Inflammatory macrophage treated with lipopolysaccharide for 1 hour (primary cell): ENCODE data around the gene TRAF1.

Source experiments
- DNase-seq, 2 donors: peaks; one replicate each; pipeline ENCODE4 v3.0.0-alpha.2; 2020 to 2022

Gene TRAF1

GRCh38 chr9:120866651-120867050 lies 59.9 kb downstream of the TRAF1 start:
- DNase-seq = no peak

- no peak for DNase-seq
Measured at GRCh38 chr9:120865809-120866208, 60.8 kb downstream of the TRAF1 start.

GRCh38 chr9:120865176-120865575 lies 61.4 kb downstream of the TRAF1 start:
- DNase-seq = no peak

- DNase-seq = no peak
Measured at GRCh38 chr9:120864719-120865118, 61.9 kb downstream of the TRAF1 start.

DNA sequence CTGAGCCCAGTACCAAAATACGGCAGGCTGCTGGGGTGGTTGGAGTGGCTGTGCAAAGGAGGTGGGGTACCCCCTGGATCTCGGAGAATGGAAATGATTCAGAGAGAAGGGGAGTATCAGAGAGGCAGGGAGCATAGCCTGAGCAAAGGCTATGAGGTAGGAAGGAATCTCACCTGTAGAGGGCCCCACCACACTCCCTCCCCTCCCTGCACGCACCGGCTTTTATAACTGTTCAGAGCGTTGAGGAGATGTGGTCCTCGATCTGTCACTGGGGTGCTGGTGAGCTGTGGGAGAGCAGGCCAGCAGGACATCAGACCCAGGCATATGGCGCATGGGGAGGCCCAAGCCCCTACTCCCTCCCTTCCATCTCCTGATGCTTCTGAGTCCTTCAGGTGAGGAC lies 62.8 kb downstream of the TRAF1 start:
- DNase-seq = no peak

DNA sequence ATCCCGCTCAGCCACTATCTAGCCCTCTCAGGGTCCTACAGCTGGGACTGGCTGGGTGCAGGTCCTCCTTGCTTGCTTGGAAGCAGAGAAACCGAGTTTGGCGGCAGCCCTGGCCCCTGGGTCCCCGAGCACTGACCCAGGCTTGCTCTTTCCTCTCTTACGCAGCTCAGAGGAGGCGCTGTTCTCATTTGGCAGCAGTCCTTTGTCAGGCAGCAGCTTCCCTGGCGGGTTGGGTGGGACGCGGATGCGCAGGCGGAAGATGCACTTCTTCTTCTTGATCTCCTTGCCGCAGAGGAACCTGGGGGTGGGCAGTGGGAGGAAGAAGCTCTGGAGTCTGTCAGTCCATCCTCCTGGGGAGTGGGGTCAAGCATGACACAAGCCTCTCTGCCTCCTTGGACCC lies 64.1 kb downstream of the TRAF1 start:
- DNase-seq = peak; percentile 25 to 53

DNA sequence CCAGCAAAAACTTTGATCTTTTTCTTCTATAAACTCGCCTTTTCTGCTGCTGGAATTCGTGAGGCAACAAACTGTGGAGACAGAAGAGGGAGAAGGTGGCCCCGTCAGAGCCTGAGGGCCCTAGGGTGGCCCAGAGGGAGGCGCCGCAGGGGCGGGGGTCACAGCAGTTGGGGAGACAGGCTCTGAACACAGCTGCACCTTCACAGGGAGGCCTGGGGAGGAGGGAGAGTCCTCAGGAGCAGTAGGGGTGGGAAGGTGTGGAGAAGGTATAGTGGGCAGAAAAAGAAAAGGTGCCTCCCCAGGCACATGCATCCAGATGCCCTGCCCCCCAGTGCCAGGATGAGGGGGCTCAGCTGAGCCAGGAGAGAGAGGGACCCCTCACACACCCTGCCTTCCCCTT lies 64.7 kb downstream of the TRAF1 start:
- no peak for DNase-seq

DNA sequence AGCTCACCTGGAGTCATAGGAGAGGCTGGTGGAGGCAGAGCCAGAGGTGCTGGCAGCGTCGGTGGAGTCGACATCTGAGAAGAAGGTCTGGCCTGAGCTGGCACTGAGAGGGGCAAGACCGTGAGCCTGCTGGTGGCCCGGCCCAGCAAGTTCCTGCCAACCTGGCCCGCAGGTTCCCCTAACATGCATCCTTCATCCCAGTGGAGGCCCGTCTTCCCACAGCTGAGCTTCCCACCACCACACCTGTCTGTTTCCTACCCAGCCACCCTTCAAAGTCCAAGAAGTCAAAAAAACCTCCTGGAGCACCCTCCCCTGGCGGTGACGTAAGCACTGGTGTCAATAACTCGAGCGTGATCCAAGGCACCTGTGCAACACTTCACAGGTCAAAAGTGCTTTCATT lies 66.5 kb downstream of the TRAF1 start:
- no peak for DNase-seq

GRCh38 chr9:120859361-120859760 lies 67.2 kb downstream of the TRAF1 start:
- DNase-seq = no peak

GRCh38 chr9:120857902-120858301 lies 68.7 kb downstream of the TRAF1 start:
- DNase-seq = no peak

DNA sequence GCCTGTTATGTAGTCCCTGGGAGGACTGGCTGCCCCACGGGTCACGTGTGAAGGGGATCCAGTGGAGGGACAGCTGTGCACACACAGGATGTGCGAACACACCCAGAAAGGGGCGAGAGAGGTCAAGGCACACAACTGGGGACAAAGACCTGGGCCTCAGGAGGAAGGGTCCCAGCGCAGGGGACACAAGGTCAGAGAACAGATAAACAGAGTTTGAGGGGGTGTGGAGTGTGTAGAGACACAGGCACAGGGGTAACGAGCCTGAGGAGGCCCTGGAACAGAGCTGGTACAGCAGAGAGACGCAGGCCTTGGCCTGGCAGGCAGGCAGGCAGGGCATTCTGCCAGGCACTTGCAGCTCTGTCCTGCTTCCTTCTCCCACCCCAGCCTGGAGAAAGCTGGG lies 69.1 kb downstream of the TRAF1 start:
- DNase-seq = no peak

GRCh38 chr9:120856700-120857099 lies 69.9 kb downstream of the TRAF1 start:
- no peak for DNase-seq

- no peak for DNase-seq
Measured at GRCh38 chr9:120855827-120856670, 70.5 kb downstream of the TRAF1 start.

DNA sequence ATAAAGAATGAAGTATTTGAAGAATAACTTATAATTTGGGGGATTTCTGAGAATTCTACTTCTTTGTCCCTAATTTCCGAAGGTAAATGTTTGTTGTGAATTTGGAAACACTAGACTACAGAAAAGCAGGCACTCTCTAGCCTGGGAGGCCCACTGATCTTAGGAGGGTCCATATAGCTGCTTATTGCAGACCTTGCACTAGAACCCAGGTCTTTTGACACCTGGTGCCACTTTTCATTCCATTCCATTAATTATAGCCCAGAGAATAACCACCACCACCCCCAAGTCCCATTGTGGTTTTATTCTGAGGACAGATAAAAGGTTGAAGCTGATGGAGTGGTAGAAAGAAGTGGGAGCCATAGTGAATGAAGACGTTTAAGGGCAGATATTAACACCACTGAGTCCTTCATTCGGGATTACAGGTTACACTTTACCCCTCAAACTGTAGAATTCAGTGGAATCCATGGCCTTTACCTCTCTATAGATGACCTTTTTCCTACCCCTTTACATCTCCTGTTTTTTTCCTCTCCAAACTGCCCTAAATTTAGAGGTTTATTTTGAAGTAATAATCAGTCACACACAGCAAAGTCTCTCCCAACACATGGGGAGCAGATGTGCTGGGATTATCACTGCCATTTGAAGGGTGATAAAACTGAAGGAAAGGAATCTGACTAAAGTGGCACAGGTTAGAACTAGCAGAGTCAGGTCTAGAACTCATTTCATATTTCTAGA lies 71.8 kb downstream of the TRAF1 start:
- DNase-seq = no peak

DNA sequence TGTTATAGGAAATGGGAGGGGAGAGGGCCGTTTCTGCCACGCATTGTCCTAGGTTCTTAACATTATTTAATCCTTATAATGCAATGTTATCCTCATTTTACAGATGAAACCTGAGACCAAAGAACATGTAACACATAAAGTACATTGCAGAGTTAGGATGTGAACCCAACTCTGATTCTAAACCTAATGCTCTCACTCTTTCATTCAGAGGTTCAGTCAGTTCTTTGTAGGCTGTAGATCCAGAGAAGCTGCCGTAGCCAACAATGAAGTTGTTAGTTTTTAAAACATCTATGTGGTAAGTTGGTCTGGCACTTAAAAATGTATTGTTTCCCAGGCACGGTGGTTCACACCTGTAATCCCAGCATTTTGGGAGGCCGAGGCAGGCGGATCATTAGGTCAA lies 73.4 kb downstream of the TRAF1 start:
- DNase-seq = no peak
